Measurements from ENCODE around the gene TYROBP.

Gene TYROBP

GRCh38 chr19:35869327-35870123 lies 38.6 kb downstream of the TYROBP start:
- peak; percentile 90 to 93 for DNase-seq

DNA sequence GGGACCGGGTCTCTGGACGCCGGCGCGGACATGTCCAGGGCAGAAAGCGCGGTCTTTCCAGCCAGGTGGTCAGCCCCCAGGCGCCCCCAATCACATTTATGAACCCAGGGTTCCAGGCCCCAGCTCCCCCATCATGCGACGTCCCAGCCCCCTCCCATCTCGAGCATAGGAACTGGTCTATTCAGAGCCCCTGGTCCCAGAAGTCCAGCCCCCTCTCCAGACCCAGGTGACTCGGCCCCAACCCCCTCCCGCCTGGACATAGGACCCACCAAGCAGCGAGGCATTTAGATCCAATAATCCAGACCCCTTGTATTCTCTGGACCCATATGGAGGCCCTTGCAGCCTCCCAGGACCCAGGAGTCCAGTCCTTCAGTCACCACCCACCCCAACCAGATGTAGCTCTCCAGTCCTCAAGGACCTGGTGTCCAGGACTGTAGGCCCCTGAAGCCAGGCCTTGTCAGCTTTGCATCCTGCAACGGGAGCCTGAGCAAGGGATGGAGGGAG lies 39.2 kb downstream of the TYROBP start:
- no peak for DNase-seq

- DNase-seq = peak; percentile 36 to 56
Observed at GRCh38 chr19:35868172-35868822, 39.8 kb downstream of the TYROBP start, which contains the start of gene APLP1. APLP1 (plus strand) TSS chr19:35868574; CDS start chr19:35868637, 63 bp downstream.

- no peak for DNase-seq
Observed at GRCh38 chr19:35863018-35863417, 45.1 kb downstream of the TYROBP start.

- no peak for DNase-seq
Observed at GRCh38 chr19:35862528-35862927, 45.6 kb downstream of the TYROBP start.

DNA sequence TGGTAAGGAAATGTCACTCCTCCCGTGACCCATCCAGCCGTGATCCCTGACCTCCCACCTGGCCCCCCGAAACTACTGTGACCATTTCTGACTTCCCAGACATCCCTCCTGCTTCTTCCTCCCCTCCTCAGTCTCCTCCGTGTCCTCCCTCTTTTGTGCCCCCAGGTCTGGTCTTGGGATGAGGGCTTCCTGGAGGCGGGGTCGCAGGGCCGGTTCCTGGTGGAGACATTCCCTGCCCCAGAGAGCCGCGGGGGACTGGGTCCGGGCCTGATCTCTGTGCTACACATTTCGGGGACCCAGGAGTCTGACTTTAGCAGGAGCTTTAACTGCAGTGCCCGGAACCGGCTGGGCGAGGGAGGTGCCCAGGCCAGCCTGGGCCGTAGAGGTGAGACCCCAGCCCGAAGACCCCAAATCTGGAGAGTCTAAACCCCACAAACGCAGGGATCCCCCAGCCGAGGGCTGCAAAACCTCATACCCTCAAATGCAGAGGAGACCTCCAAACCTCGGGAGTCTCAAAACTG lies 46.4 kb downstream of the TYROBP start:
- no peak for DNase-seq

DNA sequence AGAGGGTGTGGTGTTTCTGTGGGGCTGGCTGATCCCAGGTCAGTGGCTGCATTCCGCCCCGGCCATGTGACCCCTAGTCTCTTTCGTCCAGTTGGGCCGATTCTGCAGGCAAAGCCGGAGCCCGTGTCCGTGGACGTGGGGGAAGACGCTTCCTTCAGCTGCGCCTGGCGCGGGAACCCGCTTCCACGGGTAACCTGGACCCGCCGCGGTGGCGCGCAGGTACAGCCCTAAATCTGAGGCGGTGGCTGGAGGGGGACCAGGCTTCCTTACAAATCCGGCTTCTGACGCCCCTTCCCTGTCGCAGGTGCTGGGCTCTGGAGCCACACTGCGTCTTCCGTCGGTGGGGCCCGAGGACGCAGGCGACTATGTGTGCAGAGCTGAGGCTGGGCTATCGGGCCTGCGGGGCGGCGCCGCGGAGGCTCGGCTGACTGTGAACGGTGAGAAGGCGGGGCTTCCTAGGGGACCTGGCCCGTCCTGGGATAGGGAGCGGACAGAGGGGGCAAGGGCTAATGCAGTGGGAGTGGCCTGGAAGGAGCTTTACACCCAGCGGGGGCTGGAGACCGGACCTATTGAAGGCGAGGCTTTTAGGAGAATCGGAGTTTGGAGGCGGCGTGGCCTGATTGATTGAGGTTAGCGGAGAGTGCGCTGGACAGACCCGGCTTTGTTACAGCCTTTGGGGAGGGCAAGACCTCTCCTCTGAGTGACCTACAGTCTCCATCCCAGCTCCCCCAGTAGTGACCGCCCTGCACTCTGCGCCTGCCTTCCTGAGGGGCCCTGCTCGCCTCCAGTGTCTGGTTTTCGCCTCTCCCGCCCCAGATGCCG lies 47.1 kb downstream of the TYROBP start:
- no peak for DNase-seq

DNA sequence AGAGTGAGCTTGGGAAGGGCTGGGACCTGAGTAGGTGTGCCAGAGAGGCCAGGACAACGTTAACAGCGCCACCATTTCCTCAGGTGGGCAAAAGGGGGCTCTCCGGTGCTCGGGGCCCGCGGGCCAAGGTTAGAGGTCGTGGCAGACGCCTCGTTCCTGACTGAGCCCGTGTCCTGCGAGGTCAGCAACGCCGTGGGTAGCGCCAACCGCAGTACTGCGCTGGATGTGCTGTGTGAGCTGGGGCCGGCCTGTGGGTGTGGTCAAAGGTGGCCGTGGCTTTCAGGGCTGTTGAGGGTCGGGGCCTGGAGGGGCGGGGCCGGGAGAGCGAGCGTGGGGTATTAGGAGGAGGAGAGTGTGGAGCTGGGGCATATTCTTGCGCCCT lies 47.7 kb downstream of the TYROBP start:
- DNase-seq = no peak

DNA sequence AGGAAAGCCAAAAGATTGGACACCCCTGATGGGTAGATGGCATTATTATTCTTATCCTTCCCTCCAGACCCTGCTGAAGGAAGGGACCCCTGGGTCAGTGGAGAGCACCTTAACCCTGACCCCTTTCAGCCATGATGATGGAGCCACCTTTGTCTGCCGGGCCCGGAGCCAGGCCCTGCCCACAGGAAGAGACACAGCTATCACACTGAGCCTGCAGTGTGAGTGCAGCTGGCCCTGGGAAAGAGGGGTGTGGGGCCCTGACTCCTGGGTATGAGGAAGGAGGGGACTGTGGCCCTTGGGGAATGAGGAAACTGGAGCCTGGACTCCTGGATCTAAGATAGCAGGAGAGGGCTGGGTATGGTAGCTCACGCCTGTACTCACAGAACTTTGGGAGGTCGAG lies 48.7 kb downstream of the TYROBP start:
- no peak for DNase-seq

DNA sequence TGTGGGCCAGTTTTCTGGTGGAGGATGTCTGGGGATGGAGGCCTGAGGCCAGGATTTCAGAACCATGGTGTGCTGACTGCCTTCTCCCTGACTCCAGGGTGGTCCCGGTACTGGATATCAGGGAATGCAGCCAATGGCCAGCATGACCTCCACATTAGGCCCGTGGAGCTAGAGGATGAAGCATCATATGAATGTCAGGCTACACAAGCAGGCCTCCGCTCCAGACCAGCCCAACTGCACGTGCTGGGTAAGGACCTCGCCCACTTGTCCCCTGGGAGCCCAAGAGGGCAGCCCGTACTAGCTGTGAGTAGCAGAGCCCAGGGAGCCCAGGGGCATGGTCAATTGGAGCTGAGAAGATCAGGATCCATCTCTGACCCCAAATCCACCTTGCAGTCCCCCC lies 49.8 kb downstream of the TYROBP start:
- no peak for DNase-seq

DNA sequence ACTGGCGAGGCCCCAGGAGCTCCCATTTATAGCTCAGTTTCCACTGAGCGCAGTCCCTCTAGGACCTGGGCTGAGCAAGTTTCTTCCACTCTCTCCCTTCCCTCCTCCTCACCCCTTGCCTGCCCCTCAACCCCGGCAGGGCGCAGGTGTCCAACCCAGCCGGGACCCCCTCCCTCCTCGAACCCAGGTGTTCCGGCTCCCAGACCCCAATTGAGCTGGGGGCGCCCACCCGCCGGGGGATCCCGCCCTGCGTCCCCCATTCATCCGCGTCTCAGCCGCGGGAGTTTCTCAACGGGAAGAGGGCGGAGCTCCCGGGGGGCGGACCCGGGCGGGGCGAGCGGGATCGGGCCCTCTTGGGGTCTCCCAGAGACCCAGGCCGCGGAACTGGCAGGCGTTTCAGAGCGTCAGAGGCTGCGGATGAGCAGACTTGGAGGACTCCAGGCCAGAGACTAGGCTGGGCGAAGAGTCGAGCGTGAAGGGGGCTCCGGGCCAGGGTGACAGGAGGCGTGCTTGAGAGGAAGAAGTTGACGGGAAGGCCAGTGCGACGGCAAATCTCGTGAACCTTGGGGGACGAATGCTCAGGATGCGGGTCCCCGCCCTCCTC lies 51.4 kb downstream of the TYROBP start, which contains the start of gene KIRREL2:
KIRREL2 (plus strand) TSS at position 366 of the 604 bp plus-strand sequence; CDS start at position 575, 209 bp downstream.
- DNase-seq = no peak
